Cardiac septum (tissue), 1 donor: ENCODE results near the gene CPNE4. TPM values are rescaled to one million over a fixed set of nuclear protein-coding genes. Genes with fewer than 3 reads are reported as not detected.
"Not testable (repeated sequence)": the region's sequence is repeated elsewhere in the genome, so short reads cannot be mapped to it uniquely, and the experiment has no call there.

Experiments used
- DNase-seq: peaks from one replicate; pipeline ENCODE4 v3.0.0-alpha.2; 2020; ENCODE audit warnings: low spot score
- intact Hi-C: fragments of 100-400 bp; cut with DNase I; formaldehyde crosslinking; loops from one replicate; pipeline ENCODE4 v1.14.0; 2022
- long read RNA-seq: library from polyadenylated mRNA; unstranded; transcript quantifications from one replicate; pipeline ENCODE4 v2.0.0, GENCODE V29; 2021
- total RNA-seq: library from RNA; stranded (reverse); fragmentation: NEBNext Ultra II Directional; extraction: Animal tissue kit (Norgen Biotek cat#: 25700); gene quantifications from one replicate; pipeline ENCODE4 v1.2.1, GENCODE V29; 2021
- donor health status: DM: no; HTN: no; CAD: no.

CPNE4 gene
- 7.4 TPM for total RNA-seq
- long read RNA-seq, partial matches to known transcripts: 2 of 8 reads
- long read RNA-seq, other reads (novel, unspliced or antisense): 6 of 8 reads

DNA sequence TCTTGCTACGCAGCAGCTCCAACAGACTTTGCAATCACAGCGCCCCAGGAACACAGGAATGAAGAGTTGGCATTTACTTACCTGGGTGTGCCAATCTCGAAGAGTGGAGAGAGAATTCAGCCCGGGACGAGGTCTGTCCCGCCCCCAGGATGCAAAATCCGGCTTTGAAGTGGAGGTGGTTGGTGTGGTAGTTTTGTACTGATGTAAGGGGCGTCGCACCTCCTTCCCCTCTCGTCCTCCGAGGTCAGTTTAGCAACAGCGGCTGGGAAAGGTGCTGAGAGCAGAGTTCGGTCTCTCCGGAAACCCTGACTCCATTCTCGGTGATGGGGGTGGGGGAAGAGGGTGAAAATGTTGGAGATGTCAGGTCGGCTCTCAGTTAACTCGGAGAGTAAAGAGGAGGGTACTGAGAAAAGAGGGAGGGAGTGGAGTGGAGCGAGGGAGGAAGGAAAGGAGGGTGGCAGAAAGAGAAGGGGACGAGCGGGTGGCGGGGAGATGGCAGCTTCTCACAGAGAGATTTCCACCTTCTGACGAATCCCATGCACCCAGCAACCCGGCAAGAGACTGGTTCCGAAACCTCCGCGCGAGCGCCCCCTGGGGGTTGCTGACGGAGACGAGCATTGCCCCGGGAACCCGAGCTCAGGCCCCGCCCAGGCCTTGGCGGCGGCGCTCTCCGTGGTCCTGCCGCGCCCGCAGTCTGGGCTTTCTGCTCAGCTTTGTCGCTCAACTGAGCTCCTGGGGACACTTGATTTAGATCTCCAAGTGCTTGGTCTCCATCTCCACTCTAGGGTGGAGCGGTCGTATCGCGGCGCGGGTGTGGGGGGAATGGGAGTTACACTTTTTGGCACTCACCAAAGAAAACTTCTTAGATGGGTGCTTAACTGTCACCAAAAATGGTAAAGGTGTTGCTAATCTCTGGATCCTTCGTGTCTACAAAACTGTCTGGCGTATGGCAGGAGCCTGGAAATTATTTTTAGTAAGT lies at the start of gene CPNE4:
TSS of gene CPNE4 (minus strand) at position 529 of the 979 bp plus-strand sequence.
- intact Hi-C loops: loop anchor here (5.0 to 10.0 kb wide), 2 partner anchors 143 to 1000 kb away; no protein-coding TSS in a partner anchor
- DNase-seq: peak; percentile 88

DNA sequence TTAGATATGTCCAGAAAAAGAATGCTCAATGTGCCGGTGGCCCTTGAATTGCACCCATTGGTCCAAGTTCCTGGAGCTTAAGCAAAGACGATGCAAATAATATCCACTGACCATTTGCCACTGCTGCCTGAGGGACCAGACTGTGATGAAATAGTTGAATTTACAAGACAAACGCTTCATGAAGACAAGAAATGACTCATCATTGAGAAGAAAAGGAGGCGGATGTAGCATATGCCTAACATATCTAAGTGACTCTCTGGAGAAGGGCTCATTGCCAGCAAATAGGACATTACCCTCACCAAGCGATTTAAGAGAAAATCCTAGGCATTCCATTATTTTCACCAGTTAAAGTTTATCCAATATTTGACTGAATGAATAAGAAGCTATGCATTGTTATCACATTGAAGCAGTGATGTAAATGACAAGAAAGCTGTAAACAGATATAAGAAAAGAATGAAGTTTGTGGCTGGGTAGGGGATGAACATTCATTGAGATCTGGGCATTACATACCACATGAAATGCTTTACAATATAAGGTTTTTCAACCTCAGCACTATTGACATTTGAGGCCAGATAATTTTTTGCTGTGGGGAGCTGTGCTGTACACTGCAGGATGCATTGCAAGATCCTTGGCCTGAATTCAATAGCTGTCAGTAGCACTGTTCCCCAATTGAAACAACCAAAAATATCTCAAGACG lies 48.9 kb upstream of the CPNE4 start:
- DNase-seq: no peak
- intact Hi-C loops: no loop called here

DNA sequence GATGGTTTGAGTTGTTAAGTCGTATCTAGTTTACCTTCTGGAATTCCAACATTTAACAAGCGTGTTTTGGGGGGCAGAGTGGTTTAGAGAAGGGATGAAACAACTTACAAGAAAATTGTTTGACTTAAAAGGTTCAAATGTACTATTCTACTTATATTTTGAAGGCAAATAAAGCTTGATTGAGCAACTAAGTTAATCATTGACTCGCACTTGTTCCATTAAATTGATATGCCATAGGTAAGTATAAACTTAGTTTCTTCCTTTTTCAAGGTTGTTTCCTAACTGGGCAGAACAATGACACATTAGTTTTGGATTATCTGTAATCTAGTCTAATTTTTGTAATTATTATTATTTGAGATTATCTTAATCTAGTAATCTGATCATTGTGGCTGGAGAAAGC lies 48.3 kb upstream of the CPNE4 start:
- DNase-seq: no peak

DNA sequence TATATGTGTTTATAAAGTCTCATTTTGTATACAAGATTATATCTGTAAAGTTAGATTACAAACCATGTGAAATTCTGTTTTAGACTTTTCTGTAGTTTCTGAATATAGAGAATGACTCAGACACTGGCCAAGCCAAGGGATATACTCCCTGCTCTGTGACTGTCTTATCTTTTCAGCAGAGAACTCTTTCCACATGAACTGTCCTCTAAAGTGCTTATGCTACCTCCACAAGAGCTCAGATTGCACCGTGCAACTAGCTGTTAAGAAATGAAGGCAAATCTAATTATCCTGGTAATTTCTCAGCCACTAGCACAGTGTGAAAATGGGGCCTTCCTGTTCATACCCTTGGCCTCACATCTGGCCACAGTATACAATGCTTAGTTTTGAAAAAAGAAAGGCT lies 44.3 kb upstream of the CPNE4 start:
- DNase-seq: no peak
- intact Hi-C loops: no loop called here

More for the DNA sequence above, 48.3 kb upstream of the CPNE4 start:
- intact Hi-C loops: no loop called here

DNA sequence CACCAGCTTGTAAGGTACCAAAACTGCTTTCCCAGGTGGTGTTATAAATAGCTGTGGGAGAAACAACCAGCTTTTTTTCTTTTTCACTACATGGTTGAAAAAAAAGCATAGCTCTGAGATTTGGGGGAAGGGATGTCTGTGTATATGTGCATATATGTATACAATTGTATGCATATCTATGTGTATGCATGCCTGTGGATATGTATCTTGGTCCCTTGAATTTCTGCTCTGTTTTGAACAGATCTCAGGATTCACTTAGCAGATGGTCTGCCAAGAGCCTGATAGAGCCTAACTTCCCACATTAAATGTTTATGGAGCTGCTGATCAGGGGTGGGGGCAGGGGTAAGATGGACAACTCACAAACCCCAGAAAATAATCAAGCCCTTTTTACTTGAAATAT lies 39.0 kb upstream of the CPNE4 start:
- DNase-seq: no peak
- intact Hi-C loops: no loop called here

DNA sequence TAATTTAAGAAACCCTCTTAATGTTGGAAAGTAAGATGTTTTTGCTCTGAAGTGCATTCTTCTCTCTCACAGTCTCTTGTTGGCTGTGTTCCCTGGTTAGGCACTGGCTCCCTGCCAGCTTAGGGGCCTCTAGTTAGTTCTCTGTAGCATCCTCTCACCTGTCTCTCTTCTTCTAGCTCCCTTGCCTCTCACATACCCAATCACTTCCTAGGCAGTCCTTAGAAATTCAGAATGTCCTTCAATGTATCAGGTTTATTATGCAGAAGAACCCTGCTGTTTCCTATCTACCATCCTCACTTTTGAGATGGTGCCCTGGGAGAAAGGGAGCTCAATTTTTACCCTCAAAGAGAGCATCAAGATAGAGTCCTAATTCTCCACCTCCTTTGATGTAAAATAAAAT lies 36.2 kb upstream of the CPNE4 start:
- DNase-seq: no peak
- intact Hi-C loops: no loop called here

DNA sequence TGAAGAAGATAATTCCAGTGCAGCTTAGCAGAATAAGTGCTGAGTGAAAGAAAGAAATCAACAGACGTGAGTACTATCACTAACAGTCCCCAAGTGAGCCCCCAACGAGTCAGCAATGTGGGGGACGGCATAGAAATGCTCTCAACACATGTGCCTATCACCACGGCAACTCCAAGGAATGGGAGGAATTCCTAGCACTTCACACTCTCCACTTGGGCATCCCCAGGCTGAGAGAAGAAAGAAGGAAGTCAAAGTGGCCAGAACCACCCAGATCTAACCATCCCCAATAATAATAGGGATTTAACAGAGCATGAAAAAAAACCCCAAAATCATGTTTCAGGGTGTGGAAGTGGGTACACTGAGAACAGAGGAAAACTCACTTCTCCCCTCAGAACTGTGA lies 29.3 kb upstream of the CPNE4 start:
- intact Hi-C loops: no loop called here
- DNase-seq: no peak

DNA sequence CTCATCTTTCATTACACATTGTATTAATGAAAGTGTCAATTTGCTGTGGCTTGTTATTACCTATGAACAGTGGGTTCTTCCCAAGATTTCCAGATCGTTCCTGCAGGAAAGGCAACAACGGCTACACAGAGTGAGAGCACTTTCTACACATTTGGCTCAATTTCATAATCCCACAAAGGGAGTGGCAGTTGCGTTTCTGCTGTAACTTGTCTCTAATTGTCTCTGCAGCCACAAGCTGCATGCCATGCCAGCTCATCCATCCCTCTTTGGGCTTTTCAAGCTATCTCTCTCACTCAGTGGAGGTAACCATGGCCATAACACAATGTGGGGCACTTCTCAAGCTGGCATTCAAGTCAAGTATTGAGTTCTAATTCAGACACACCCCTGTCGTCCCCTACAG lies 27.7 kb upstream of the CPNE4 start:
- intact Hi-C loops: no loop called here
- no peak for DNase-seq

DNA sequence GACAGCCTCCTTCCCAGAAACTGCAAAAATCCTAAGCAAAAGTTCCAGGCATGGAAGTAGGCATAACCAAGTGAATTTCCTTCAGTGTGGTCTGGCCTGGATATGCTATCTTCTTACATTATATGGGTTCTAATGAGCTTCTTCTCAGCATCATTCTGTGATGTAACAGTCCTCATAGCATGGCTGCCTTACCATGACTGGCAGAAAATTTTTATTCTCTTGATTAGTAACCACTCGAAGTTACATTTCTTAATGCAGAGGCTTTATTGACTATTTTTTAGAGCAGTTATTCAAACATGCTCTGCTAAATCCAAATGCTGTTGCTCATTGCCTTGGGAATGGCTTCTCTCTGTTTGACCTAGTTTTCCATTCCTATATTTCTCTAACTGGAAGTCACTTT lies 21.1 kb upstream of the CPNE4 start:
- intact Hi-C loops: no loop called here
- no peak for DNase-seq

DNA sequence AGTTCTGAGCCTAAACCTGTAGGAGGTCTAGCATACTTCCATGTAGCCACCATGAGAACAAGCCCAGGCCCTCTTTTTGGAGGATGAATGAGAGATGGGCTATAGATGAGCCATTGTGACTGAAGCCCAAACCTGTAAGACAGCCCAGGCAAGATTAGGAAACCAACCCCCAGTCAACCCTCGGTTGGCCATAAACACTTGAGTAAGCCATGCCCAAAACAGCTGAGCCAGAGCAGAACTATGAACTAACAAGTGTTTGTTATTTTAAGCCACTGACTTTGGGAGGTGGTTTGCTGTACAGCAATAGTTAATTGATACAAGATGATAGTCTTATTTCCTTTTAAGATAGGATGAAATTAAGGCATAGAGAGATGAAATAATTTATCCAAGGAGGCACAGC lies 12.4 kb upstream of the CPNE4 start:
- DNase-seq: no peak
- intact Hi-C loops: no loop called here

DNA sequence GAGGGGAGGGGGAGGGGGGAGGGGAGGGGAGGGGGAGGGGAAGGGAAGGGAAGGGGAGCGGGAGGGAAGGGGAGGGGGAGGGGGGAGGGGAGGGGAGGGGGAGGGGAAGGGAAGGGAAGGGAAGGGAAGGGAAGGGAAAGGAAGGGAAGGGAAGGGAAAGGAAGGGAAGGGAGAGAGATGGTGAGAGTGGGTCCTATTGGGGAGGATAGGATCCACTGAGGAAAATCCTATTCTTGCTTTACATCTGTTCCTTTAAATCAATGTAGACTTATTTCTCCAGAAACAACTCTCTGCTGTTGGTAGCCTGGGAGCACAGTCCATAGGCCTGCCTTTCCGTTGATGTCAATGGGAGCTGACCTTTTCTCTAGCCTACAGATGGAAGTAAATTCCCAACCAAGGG lies 10.1 kb upstream of the CPNE4 start:
- intact Hi-C loops, DNase-seq: not testable (repeated sequence)

DNA sequence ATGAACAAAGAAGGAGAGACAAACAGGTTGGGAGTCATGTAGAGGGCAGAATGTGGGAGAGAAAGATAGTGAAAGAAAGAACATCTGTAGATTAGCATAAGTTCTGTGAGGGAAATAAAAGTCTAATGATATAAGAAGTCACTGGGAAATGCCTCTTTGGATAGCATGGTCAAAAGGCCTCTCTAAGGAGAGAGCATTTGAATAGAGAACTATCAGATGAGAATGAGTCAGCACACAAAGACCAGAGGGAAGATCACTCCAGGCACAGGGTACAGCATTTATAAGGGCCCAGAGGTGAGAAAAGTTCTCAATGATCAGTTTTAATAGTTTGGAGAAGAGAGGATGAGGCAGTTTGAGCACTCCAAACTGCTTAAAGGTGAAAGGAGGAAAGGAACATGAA lies 7.9 kb upstream of the CPNE4 start:
- no peak for DNase-seq
- intact Hi-C loops: no loop called here

DNA sequence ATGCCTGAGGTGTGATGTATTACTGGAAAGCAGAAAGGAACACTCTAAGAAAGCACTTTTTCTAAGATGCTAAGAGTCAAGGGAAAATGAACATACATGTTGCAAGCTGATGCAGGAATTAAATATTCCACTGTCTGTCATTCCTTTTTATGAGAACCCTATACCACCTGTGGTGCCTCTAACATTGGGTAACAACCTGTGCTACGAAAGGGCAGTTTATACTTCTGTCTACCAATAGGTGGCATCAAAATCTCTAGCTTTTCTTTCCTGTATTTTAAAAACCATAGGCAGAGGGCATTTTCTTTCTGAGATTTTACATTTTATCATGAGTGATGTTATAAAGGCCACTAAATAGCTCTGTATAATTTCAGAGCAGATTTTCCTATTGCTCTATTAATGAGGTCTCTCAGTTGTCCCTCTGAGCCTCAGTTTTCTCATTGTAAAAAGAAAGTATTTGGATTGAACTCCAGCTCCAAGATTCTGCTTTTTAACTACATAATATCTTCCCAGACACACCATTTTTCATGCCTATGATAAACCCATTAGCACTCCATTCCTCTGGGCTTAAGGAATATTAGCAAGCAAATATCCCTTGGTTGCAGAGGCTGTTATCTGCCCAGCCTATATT lies 3.5 kb upstream of the CPNE4 start:
- DNase-seq: no peak
- intact Hi-C loops: loop anchor here (5.0 to 10.0 kb wide), 2 partner anchors 139 to 1004 kb away; no protein-coding TSS in a partner anchor

DNA sequence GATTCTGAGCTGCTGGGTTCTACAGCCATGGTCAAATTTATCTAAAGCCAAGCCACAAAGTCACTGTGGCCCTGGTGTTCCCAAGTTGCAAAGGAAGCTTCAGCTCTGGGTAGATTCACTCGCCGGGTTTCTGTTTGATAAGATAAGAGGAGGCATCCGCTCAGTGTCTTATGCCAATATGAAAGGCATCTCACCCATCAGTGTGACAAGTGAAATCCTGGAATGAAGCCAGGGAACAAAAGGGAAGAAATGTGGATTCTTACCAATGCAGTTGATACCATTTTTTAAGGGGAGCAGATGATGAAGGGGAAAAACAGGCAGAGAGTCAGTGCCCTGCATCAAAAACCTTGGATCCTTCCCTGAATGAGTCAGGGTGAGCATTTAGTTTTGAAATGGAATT lies 2.8 kb upstream of the CPNE4 start:
- intact Hi-C loops: loop anchor here (5.0 to 10.0 kb wide), 2 partner anchors 140 to 1003 kb away; no protein-coding TSS in a partner anchor
- no peak for DNase-seq

DNA sequence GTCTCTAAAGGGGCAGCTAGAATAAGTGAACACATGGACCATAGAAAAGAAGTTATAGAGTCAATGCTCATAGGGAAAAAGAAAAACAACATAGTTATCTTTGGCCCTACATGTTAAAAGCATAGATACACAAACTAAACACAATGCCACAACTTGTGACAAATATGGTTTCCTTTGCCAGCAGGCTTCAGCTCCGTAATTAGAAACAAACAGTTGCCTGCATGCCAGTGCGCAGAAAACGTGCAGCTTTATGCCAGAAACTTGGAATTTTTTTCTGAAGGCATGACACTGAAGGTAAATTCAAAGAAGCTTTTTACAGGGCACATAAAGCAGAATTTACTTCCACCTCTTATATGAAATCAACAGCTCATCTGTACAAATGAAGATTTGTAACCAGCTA lies 2.2 kb upstream of the CPNE4 start:
- no peak for DNase-seq
- intact Hi-C loops: loop anchor here (5.0 to 10.0 kb wide), 2 partner anchors 140 to 1002 kb away; no protein-coding TSS in a partner anchor

DNA sequence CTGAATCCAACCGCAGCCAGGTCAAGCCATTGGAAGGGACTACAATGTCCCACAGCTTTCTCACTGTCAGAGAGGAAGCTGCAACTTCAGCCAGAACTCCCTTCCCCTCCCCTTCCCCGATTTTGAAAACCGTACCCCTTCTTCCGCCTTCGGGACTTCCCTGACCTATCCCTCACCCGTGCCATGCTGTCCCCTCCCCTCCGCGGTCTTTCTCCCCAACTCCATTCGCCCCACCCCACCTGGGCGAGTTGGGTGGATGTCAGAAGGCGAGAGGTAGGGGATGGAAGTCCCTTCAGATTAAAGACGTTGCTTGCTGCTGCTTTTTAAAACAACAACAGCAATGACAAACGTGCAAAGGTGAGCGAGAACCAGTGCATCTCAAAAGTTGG lies 723 bp downstream of the CPNE4 start:
- no peak for DNase-seq
- intact Hi-C loops: loop anchor here (10.0 kb wide), 1 partner anchor 999 kb away; no protein-coding TSS in a partner anchor

DNA sequence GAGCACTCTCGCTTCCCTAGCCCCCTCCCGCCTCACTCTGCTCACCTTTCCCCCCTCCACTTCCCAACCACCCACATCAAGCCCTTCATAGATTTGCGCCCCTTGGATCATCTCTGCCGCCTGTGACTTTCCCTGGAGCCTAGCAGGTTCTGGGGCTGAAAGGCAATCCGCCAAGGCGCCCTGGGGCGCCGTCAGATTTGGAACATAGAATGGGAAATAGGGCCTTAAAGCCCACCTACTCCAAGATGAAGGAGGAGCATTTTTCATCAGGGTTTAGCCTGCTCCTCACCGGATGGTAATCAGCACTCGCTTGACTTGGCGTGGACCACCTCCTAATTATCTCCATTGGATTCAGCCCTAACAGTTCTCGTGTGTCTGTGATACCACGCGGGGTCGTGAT lies 1.3 kb downstream of the CPNE4 start:
- no peak for DNase-seq
- intact Hi-C loops: loop anchor here (10.0 kb wide), 1 partner anchor 999 kb away; no protein-coding TSS in a partner anchor

DNA sequence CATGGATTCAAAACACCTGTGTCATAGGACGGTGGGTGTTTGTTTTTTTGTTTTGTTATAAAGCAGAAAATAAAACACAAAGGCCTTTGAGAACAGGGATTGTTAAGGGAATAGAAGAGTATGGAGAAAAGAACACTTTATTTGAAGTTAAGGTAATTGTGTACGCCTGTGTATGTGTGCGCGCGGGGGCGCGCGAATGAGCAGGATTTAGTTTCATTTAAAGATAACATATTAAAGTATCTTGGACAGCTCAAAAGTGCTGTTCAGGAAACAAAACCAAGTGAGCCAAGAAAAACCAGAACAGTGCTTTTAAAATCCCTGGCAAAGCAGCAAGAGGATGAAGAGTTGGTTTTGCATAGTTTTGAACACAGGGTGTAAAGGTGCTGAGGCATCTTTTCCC lies 1.9 kb downstream of the CPNE4 start:
- DNase-seq: no peak
- intact Hi-C loops: loop anchor here (10.0 kb wide), 1 partner anchor 998 kb away; no protein-coding TSS in a partner anchor

DNA sequence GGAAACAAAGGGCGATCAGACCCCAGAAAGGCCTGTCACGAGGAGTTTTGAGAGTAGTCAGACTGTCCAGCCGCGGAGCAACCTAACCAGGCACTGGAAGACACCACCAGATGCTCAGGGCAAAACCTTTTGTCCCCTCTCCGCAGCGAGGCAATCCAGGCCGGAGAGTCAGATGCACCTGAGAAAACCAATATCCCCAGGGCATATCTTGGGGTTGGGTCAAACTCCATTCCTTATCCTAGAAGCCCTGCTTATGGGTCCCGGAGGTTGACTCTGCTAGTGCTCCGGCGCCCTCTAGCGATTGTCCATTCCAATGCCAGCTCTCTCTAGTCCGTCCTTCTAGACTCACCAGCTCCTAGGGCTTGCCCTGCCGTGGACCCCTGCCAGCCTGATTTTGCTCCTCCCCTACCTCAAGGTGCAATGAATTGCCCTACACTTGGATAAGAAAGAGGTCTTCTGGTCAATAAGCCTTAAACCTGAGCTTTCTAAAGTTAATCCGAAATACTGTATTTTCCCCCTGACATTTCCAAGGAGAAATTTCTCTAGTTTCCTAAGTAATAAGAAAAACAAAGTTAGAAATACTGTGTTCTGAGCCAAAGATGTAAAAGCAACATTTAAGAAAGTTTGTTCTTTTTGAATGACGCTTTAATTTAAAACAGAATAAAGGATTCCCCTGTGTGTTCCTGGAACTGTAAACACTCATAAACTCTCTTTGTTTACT lies 5.5 kb downstream of the CPNE4 start:
- intact Hi-C loops: loop anchor here (2.0 to 10.0 kb wide), 3 partner anchors 235 to 975 kb away; no protein-coding TSS in a partner anchor
- DNase-seq: peak; percentile 84
